Measurements from ENCODE around the gene CIAPIN1.

Gene CIAPIN1

GRCh38 chr16:57447186-57447962 lies at the start of gene CIAPIN1, which contains the start of gene COQ9:
Gene CIAPIN1, minus strand, starts transcription at chr16:57447385. Its CDS starts 6,457 bp downstream, at chr16:57440928.
Gene COQ9, plus strand, starts transcription at chr16:57447479. Its CDS starts 27 bp downstream, at chr16:57447506.
- DNase-seq, result peak; percentile 93

- DNase-seq, result no peak
Observed at GRCh38 chr16:57493767-57494166, 46.6 kb upstream of the CIAPIN1 start.

- no peak for DNase-seq
Observed at GRCh38 chr16:57489229-57489628, 42.0 kb upstream of the CIAPIN1 start.

- no peak for DNase-seq
Observed at GRCh38 chr16:57486858-57487834, 40.0 kb upstream of the CIAPIN1 start.

- DNase-seq, result peak; percentile 84
Observed at GRCh38 chr16:57485916-57486857, 39.0 kb upstream of the CIAPIN1 start, which contains the start of gene DOK4. Gene DOK4, minus strand, starts transcription at chr16:57486493. Its CDS starts 6,986 bp downstream, at chr16:57479507.

GRCh38 chr16:57485091-57485915 lies 38.1 kb upstream of the CIAPIN1 start:
- DNase-seq, result no peak

GRCh38 chr16:57484515-57485005 lies 37.4 kb upstream of the CIAPIN1 start:
- DNase-seq, result no peak

GRCh38 chr16:57483725-57484514 lies 36.7 kb upstream of the CIAPIN1 start:
- no peak for DNase-seq

- DNase-seq, result no peak
Observed at GRCh38 chr16:57482845-57483545, 35.8 kb upstream of the CIAPIN1 start.

GRCh38 chr16:57481421-57481820 lies 34.2 kb upstream of the CIAPIN1 start:
- no peak for DNase-seq

GRCh38 chr16:57480754-57481230 lies 33.6 kb upstream of the CIAPIN1 start:
- DNase-seq, result no peak

- DNase-seq, result no peak
Observed at GRCh38 chr16:57479976-57480753, 33.0 kb upstream of the CIAPIN1 start.

GRCh38 chr16:57479205-57479975 lies 32.2 kb upstream of the CIAPIN1 start:
- no peak for DNase-seq

GRCh38 chr16:57478396-57479204 lies 31.4 kb upstream of the CIAPIN1 start:
- no peak for DNase-seq

GRCh38 chr16:57477531-57478202 lies 30.5 kb upstream of the CIAPIN1 start:
- no peak for DNase-seq

Measured in activated naive CD4-positive, alpha-beta T cell treated with anti-CD3 and anti-CD28 coated beads, Interleukin-2, amount 50 U/mL, for 16 hours (primary cell).